Daoy (cell line): ENCODE results near the gene EPHA1. TPM values are rescaled to one million over a fixed set of nuclear protein-coding genes. Genes with fewer than 3 reads are reported as not detected.

ENCODE experiments used
- DNase-seq: peaks from one replicate; pipeline ENCODE4 v3.0.0-alpha.2; 2015; ENCODE audit warnings: low read depth
- total RNA-seq: library from RNA; depleted of rRNA; stranded (reverse); fragments of >200 nt; shearing (Covaris generic); gene quantifications from 2 replicates; pipeline ENCODE4 v1.2.3, GENCODE V29; 2014

EPHA1 gene
- total RNA-seq, 1 experiment from 2014 or later = not detected

DNA sequence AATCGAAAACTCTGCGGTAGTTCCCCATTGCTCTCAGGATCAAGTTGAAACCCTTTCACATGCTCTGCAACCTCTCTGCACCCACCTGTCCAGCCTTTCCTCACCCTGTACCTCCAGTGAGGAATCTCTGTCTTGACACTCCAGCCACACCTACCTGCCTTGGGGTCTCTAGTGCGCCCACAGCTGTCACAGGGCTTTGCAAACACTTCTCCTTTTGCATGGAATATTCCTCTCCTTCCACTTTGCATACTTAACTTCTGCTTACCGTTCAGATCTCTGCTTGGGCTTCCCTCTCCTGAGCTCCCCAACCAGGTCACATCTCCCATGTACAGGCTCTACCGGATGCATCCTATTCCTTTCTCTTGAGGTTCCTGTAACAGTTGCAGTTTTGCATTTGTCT lies 34.1 kb downstream of the EPHA1 start:
- no peak for DNase-seq

DNA sequence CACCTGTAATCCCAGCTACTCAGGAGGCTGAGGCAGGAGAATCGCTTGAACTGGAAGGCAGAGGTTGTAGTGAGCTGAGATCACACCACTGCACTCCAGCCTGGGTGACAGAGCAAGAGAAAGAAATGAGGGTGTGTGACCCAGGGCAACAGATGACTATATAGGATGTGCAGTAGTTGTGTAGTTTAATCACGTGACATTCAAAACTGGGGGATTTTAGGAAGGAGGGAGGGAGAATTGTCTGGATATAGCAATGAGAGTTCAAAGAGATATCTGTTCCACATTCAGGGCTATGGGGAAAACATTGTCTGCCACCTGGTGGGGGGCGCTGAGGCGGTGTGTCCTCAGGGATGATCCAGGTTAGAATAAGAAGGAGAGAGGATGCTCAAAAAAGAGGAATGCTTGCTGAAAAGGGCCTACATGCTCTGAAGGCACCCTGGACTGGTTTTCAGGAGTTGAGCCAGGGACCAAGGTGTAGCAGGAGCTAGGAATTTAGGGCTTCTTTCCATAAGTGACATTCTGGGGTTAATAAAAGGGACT lies 35.3 kb downstream of the EPHA1 start:
- DNase-seq = no peak

- peak; percentile 77 for DNase-seq
These were observed 36.6 kb downstream of the EPHA1 start for GRCh38 chr7:143372070-143372469.

DNA sequence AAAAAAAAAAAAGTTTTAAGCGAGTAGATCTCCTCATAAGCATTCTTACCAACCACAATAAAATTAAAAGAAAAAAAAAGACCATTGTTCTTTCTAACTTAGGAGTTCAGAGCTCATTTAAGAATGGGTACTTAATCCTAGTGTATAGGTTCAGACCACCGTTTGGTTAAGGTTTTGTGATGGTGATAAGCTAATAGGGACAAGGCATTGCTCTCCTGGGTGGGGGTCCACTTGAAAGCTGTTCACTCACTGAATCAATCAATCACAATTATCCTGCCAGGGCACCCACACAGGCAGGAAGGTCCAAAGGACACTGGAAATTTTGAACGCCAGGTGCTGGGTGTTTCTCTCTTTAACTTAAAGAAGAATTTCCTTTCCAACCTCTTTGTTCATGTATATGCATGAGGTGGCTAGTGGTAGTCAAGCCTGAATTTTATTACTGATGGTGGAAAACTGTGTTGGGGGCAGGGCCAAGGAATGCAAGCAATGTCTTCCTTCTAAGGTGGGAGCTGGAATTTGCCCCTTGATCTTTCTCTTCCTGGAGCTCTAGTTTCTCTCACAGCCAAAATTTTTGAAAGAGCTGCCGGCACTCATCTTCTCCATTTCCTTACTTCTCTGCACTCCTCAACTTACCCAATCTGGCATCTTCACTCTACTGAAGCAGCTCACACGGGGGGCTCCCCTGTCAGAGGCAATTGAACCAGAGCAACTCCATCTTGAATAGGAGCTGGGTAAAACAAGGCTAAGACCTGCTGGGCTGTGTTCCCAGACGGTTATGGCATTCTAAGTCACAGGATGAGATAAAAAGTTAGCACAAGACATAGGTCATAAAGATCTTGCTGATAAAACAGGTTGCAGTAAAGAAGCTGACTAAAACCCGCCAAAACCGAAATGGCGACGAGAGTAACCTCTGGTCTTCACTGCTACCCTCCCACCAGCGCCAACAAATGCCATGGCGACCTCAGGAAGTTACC lies 38.7 kb downstream of the EPHA1 start:
- no peak for DNase-seq

- no peak for DNase-seq
These were observed 40.3 kb downstream of the EPHA1 start for GRCh38 chr7:143368387-143368786.

GRCh38 chr7:143367972-143368371 lies 40.7 kb downstream of the EPHA1 start:
- peak; percentile 88 for DNase-seq

GRCh38 chr7:143363016-143363937 lies 45.4 kb downstream of the EPHA1 start:
- no peak for DNase-seq

DNA sequence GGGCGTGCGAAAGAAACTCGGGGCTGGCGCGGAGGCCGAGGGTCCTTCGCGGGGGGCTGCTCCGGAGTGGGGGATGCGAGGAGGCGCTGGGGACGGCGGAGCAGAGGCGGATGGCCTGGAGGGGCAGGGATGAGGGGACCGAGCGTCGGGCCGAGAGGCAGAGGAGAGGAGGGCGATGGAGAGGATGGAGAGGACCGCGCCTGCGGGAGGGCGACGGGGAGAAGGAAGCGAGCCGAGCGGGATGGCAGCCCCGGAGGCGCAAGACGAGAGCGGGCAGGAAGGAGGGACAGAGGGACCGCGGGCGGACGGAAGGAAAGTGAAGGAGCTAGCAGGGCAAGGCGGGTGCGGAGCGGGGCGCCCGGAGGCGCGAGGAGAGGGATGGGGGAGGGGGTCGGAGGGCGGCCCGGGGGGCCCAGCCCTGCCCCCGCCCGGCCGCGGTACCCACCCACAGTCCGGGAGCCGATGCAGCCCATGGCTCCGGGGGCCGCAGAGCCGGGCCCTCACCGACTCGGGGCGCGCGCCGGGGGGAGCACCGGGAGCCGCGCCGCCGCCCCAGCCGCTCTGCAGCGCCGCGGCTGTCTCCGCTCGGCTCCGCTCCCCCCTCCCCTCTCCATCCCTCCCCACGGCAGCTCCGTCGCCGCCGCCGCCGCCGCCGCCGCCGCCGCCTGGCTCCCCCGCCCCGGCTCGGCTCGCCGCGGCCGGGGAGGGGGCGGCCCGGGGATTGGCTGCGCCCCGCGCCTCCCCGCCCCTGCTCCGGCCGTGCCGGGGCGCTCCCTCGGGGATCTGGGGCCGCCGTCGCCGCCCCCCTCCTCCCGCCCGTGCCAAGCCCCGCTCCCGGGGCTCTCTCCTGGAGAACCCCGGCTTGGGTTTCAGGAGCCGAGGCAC lies 46.3 kb downstream of the EPHA1 start, which contains the start of gene FAM131B:
FAM131B (minus strand) TSS at position 583 of the 885 bp plus-strand sequence; CDS start at position 473, 110 bp downstream.
- peak; percentile 66 for DNase-seq

DNA sequence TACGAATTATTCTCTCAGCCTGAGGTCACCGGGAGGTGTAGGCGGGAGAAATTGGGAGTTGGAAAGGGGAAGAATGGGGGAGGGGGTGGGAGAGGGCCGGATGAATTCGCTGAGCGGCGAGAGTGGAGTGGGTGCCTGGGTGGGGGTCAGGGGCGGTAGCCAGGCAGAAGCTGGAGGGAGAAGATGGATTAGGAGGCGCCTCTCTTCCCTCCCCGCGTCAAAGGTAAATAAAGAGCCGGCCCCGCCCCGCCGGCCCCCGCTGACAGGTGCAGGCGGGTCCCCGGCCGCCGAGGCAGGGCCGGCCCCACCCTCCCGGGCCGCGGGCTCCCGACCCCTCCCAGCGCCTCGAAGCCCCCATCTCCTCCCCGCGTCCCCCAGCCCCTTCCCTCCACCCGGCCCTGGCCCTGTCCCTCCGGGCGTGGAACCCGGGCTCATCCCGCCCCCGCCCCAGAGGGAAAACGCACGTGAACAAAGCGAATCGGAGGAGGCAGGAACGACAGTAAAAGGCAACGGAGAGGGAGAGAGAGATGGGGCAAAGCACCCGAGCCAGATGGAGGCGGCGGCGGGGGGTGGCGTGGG lies 47.0 kb downstream of the EPHA1 start:
- DNase-seq = no peak

GRCh38 chr7:143360788-143361551 lies 47.7 kb downstream of the EPHA1 start:
- DNase-seq = peak; percentile 65

DNA sequence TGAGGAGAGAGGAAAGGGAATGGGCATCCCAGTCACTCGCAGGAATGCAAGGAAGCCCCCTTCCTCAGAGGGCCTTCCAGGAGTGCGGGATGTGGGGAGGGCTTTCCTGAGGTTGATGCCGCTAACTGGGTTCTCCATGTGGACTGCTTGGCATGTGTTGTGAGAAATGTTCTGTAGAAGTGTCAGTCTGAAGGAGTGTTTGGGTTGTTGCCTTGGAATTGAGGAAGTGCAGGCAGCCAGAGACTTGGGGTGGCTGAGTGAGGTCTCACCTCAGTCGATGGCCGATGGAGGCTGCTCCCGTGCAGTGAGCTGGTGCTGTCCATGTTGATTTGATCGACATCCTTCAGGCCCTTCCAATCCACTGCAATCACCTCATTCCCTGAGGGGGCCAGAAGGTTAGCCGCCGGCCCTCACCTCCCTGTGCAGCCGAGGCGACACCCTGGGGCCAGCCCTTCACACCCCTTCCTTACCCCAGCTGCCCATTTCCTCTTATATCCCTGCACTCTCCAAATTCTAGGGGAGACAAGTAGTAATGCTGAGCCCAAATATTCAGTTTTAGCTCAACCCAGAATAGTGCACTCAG lies 48.8 kb downstream of the EPHA1 start:
- no peak for DNase-seq

- DNase-seq = no peak
These were observed 50.0 kb downstream of the EPHA1 start for GRCh38 chr7:143358626-143359025.

DNA sequence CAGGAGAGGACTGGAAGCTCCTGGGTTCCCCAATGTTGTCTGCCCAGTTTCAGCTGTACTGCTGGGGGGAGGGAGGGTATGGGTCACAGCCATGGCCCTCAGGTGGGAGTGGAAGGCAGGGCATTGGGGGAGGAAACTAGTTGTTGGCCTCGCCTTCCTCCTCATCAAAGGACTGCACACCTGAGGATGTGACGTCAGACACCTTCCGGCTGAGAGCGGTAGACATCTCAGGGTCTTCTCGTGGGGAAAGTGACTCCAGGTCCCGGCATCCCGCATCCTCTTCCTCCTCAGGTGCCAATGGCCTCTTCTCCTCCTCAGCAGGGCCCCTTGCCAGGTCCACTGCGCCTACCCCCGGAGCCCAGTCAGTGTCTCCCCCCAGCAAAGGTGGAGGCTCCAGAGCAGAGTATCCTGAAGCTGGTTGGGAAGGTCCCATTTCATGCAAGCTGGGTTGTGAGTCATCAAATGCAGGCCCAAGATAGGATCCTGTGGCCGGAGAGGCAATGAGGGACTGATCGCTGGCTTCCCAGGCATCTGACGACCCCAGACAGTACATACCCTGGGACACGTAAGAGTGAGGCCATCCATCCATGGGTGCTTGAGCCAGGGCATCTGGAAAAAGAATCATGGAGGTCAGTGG lies 52.1 kb downstream of the EPHA1 start:
- no peak for DNase-seq

DNA sequence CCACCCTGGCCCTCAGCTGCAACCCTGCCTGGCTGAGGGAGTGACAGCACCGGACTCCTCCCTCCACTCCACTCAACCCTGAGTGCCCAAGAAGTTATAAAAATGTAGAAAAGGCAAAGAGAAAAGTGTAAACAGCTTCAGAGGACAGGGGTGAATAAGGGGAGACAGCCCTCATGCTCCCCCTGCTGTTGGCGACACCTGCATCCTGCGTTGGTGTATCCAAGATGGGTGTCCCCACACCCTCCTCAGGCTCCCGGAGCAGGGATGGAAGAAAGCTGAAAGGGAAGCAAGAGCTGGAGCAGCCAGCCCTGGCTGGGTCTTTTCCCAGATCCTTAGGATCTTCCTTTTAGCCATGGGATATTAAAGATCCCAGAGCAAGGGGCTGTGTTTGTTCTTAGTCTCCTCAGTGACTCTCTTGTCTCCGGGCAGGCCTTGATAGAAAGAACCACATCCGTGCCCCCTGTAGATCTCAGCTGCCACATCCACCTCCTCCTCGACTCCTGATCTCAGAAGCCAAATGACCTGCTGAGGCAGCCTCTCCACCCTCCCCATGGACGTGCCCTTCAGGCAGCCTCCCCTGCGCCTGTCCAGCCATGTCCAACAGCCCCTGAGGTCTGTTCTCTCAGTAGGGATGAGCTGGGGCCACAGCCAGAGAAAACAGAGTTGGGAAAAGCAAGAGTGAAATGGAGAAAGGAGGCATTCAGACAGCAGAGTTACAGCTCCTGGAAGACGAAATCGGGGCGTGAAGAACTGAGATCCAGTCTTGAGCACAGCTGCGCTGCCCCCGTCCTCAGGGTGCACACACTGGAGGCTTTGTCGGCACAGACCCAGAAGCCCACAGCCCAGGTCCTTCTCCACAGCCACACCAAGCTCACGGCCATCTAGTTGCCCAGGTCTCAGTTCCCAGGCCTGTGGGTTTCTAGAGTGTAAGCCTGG lies 52.9 kb downstream of the EPHA1 start:
- DNase-seq = no peak

GRCh38 chr7:143354965-143355364 lies 53.7 kb downstream of the EPHA1 start:
- DNase-seq = no peak

- no peak for DNase-seq
These were observed 54.3 kb downstream of the EPHA1 start for GRCh38 chr7:143354376-143354775.

GRCh38 chr7:143352531-143353002 lies 56.1 kb downstream of the EPHA1 start:
- no peak for DNase-seq

DNA sequence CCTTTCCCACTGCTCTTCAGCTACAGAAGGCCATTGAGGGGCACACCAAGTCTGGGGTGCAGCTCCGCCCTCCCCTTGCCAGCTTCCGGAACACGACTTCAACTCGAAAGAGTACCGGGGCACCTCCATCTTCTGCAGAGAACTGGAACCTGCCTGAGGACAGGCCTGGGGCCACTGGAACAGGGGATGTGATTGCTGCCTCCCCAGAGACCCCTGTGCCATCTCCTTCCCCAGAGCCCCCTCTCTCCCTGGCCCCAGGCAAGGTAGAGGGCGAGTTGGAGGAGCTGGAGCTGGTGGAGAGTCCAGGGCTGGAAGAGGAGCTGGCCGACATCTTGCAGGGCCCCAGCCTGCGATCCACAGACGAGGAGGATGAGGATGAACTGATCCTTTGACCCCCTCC lies 57.1 kb downstream of the EPHA1 start:
- DNase-seq = no peak
